Body of pancreas (tissue), 4 donors: Measurements from ENCODE around the gene ARPIN.

Source experiments
- POLR2A ChIP-seq, 3 donors: fragments of 450-650 bp; IDR thresholded peaks; one replicate each; pipeline ENCODE4 v1.6.1; 2016; ENCODE audit warnings: antibody characterized with exemption in 3 of 3, mild to moderate bottlenecking in 2 of 3
- TF ChIP-seq, protein P1 (sequence below), 7 experiments: fragments of 450-650 bp in 4 of 7; fragments of 200-600 bp in 3 of 7; sonication (generic) in 3 of 7; IDR thresholded peaks; one replicate each; pipeline ENCODE4 v1.5.1; 2016 to 2019; ENCODE audit warnings: antibody characterized with exemption in 7 of 7

DNA sequence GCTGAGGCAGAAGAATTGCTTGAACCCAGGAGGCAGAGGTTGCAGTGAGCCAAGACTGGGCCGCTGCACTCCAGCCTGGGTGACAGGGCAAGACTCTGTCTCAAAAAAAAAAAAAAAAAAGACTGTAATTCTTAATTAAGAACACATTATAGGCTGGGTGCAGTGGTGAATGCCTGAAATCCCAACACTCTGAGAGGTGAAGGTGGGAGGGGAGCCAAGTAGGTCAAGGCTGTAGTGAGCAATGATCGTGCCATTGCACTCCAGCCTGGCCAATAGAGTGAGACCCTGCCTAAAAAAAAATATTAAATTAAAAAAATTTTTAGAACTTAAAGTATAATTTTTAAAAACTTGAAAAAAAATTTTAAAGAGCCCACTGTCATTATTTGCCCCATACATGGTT is 13.4 kb upstream of the ARPIN start:
- TF ChIP-seq, protein P1, sequence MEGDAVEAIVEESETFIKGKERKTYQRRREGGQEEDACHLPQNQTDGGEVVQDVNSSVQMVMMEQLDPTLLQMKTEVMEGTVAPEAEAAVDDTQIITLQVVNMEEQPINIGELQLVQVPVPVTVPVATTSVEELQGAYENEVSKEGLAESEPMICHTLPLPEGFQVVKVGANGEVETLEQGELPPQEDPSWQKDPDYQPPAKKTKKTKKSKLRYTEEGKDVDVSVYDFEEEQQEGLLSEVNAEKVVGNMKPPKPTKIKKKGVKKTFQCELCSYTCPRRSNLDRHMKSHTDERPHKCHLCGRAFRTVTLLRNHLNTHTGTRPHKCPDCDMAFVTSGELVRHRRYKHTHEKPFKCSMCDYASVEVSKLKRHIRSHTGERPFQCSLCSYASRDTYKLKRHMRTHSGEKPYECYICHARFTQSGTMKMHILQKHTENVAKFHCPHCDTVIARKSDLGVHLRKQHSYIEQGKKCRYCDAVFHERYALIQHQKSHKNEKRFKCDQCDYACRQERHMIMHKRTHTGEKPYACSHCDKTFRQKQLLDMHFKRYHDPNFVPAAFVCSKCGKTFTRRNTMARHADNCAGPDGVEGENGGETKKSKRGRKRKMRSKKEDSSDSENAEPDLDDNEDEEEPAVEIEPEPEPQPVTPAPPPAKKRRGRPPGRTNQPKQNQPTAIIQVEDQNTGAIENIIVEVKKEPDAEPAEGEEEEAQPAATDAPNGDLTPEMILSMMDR (IDR thresholded peaks at IDR 0.05): no peak
- no peak for TF ChIP-seq POLR2A (IDR thresholded peaks at IDR 0.05)
